Hematopoietic multipotent progenitor cell treated with erythropoietin and hydrocortisone succinate and interleukin-3 and kit ligand, for 8 days (in vitro differentiated cells): Measurements from ENCODE around the gene METTL18.

Experiments
- DNase-seq: peaks from one replicate; pipeline ENCODE4 v3.0.0-alpha.2; 2015

The METTL18 gene

GRCh38 chr1:169784102-169784501 lies 10.6 kb downstream of the METTL18 start:
- no peak for DNase-seq

DNA sequence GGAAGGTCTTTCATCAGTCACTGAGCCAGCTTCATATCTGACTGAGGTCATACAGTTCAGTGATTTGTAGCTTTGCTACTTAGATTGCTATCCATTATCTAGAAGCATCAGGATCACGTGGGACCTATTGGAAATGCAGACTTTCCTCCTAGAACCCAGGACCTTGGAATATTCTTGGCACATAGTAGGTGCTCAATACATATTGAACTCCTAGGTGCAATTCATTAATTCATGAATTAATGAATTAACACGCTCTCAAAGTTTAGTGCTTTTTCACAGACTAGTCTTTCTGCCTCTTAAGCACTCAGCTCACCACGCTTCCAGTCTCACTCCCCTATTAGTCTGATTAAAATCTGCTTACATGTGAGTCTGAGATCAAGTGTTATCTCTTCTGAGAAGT lies 12.1 kb downstream of the METTL18 start:
- DNase-seq, result no peak

DNA sequence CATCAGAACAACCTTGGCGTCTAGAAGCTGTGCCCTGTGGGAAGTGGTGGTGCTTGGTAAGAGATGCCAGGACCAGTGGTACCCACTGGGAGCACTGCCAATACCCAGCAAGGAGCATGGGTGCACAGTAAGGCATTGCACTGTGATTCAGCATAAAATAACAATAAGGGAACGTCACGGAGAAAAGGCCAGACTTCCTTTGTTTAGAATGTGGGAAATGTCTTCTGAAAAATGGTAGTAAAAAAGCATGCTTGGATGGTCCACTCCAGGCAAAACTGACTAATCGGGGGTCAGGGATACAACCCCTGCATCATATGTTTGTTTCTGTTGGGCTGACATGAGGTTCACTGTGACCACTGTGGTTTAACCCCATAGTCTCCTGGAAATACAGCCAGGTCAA lies 14.7 kb downstream of the METTL18 start:
- DNase-seq, result no peak

DNA sequence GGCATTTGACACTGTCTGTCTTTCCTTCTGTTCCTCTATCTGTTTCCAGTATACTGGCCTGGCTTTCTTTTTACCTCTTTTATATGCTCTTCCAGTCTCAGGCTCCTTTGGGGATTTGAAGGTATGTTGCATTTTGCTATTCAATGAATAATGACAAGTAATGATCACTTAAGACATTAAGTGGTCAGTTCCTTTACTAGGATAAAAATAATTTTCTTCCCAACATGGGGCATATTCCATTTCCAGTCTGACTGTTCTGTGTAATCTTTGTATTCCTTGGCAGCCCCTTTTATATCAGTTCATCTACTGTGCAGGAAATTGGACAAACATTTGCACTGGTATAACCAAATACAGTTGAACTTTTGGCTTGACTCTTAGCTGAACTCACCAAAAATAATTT lies 15.6 kb downstream of the METTL18 start:
- DNase-seq, result no peak

DNA sequence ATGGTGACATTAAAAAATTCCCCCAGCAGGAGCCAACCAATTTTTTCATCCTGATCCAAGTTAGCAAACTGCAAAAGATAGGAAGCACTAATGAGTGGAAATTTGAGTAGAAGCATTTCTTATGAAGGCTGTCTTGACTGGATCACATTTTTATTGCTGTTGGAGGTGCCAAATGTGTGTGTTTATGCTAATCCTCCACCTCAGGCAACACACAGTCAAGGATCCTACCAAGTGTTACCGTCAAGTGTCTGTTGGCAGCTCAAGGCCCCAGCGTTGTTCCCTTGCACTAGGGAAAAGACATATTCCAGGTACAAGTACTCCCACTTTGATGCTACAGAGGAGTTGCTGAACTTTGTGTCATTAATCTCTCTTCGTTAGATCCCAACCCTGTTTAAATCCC lies 18.3 kb downstream of the METTL18 start:
- DNase-seq, result no peak

DNA sequence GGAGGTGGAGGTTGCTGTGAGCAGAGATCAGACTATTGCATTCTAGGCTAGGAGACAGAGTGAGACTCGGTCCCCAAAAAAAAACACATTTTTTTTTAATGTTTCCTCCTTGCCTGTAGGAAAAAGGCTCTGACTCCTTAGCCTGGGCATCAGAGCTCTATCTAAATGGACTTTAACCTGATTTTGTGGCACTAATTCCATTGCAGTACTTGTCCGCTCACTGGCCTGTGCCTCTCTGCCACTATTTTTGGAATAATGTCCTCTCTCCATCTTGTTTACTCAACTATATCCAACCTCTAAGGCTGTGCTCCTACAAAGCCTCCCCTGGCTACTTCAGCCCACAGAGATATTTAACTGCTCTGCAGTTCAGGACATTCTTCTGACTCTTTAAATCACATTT lies 26.5 kb downstream of the METTL18 start:
- DNase-seq, result no peak

DNA sequence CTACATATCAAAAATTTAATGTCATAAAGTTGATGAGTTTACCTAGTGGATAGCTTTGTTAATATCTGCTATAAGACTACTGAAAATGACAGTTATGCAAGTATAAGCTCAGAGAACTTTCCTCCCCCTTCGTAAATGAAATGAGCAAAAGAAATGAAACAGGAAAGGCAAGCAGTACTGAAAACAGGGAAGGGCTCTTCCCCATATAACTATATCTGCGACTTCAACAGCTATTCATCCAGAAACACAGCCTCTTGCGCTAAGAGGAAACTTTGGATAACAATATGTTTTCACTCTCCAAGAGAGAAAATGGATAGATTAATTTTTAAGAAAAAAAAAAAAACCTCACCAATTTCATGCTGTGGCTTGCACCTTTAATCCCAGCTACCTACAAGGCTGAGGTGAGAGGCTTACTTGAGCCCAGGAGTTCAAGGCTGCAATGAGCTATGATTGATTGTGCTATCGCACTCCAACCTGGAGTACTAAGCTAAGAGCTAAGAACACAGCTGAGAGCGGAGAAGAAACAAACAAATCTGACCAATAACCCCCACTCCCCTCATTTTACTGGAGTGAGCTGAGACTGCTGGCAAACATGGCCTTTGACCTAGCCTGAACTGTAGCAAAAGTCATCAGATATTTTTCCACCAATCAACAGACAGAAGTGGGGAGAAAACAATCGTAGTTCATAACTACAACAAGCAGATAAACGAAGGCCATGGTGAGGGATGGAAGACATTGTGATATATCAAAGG lies 29.0 kb downstream of the METTL18 start:
- DNase-seq, result no peak

DNA sequence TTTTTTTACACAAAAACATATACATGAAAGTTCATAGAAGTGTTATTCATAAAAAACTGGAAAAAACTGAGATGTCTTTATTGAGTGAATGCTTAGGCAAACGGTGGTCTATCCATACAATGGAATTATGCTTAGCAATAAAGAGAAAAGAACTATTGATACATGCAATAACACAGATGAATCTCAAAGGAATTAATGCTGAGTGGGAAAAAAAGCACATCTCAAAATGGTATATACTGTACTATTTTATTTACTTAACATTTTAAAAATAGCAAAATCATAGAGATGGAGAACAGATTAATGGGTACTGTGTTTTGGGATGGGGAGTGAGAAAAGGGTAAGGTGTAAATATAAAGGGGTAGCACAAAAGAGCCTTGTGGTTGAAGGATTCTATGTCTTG lies 29.8 kb downstream of the METTL18 start:
- DNase-seq, result no peak

DNA sequence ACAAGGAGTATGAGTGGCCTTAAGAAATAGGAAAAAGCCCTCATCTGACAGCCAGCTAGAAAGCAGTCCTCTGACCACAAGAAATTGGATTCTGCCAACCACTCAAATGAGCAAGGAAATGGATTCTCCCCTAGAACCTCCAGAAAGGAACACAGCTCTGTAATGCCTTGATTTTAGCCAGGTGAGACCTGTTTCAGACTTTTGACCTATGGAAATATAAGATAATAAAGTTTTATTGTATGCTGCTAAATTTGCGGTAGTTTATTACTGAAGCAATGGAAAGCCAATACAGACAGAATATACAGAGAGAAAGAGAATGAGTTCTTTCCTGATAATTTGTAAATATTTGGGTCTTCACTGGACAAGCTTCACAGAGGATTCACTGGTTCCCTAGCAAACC lies 32.0 kb downstream of the METTL18 start:
- no peak for DNase-seq

DNA sequence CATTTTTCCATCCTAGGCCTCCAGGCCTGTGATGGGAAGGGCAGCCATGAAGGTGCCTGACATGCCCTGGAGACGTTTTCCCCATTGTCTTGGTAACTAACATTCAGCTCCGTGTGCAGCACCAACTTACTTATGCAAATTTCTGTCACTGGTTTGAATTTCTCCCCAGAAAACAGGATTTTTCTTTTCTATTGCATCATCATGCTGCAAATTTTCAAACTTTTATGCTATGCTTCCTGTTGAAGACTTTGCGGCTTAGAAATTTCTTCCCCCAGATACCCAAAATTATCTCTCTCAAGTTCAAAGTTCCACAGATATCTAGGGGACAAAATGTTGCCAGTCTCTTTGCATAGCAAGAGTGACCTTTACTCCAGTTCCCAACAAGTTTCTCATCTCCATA lies 35.7 kb downstream of the METTL18 start:
- no peak for DNase-seq

DNA sequence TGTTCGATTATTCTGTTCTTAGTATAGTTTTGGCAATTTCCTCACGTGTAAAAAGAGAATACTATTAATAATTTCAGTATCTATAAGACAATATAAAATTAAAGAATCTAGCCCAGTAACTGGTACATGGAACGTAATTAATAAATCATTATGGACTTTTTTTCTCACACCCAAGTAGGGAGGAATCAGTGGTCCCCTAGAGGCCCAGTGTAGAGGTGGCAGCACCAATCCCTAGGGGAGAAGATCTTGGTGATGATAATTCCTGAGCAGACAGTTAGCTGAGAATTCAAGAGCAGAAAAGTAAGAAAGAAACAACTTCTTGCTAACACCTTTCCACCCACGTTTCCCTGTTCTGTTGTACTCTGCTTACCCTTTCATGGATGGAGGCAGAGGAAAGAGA lies 41.2 kb downstream of the METTL18 start:
- no peak for DNase-seq

GRCh38 chr1:169750041-169750440 lies 44.7 kb downstream of the METTL18 start:
- DNase-seq, result no peak

DNA sequence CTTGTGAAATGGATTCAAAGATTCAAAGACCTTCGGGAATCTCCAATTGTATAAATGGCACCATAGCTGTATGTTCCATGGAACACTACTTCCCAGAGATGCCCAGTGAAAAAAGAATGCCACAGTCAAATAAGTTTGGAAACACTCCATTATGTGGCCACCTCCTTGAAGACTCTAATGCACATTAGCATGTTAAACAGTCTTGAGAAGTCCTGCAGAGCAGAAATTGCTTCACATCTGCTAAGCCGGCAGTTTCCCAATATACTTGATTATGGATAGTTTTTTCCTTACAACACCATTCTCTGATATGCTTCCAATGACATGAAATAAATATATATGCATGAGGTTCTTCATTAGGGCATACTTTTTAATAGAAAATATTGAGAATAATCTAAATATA lies 48.2 kb downstream of the METTL18 start:
- DNase-seq, result no peak

DNA sequence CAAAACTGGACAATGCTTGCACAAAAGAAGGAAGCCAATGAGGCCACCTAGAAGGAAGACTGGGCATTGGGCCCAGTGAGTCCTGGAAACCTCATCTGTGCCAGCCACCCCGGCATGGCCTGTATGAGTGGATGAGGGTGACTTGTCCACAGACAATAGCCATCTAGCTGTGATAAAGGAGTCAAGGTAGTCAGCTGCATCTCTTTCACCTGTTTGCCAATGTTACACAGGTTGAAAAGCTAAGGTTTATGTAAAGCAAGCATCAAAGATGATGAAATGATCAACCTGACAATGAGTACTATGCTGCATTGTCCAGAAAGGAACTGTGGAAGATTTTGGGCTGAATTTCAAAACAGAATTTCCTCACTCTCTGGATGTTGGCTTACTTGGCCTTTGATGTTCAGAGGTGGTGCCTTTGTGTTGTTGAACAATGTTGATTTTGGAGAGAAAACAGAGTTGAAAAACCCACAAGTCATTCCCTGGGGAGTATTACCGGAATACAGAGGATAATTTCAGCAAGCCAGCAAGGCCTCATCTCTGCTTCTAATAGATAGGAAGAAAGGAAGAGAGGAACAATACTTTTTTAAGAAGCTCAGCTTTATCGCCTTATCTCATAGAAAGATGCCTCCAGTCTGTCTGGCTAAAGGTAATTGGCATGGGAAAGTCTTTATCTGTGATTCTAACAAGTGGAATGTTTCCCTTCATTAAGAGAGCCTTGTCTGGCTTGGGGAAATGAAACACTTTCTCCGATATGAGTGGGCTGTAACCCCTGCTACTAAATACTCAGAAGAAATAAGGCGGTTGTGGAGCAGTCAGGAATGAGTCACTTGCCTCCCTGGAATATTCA lies 49.5 kb downstream of the METTL18 start:
- no peak for DNase-seq
